HCT116 (cell line): ENCODE measurements around the gene ZDHHC19. TPM values are rescaled to one million over a fixed set of nuclear protein-coding genes. Genes with fewer than 3 reads are reported as not detected.

ENCODE experiments used
- ATAC-seq: fragments of 200-7000 bp; cut with Tn5 transposase; 2 replicates; pipeline ENCODE4 v1.9.1; 2020; ENCODE audit warnings: mild to moderate bottlenecking, moderate library complexity
- BruUV-seq: library from RNA; stranded (reverse); fragments of 400-500 nt; replicated peaks from 2 replicates; lab custom pipeline; 2021; lab: Mats Ljungman, UMichigan
- CTCF ChIA-PET: fragments of 300-600 bp; sonication (Branson Sonifier 250); formaldehyde crosslinking; loops from one replicate; lab custom pipeline; 2021; ENCODE audit warnings: antibody characterized with exemption; lab: Charles Lee
- POLR2A ChIA-PET: fragments of 300-600, 350-600 bp; sonication (Branson Sonifier 250); formaldehyde crosslinking; loops from one replicate; lab custom pipeline; 2021; ENCODE audit warnings: antibody characterized with exemption; lab: Charles Lee
- RAD21 ChIA-PET, 2 experiments: fragments of 300-600 bp; sonication (Branson Sonifier 250); formaldehyde crosslinking; loops; one replicate each; lab custom pipeline; 2023; ENCODE audit warnings: low total read pairs in 2 of 2; ENCODE audit not compliant: uncharacterized antibody in 2 of 2, unreplicated experiment in 2 of 2, low non-redundant PET in 1 of 2; lab: Charles Lee
- DNase-seq: peaks from one replicate; pipeline ENCODE4 v3.0.0-alpha.2; 2010; ENCODE audit warnings: low read depth, low spot score
- H2AFZ ChIP-seq: fragments of 200-600 bp; shearing (Covaris generic), sonication (generic); 2 replicates; pipeline ENCODE4 v1.6.1; 2017; ENCODE audit warnings: low read depth, mixed run types, mixed read lengths, antibody characterized with exemption, low read length; ENCODE audit not compliant: poor library complexity, severe bottlenecking
- H3K27ac ChIP-seq: 2 replicates; pipeline ENCODE4 v1.5.1; 2012; ENCODE audit warnings: low read depth, low read length
- H3K27me3 ChIP-seq: fragments of 200-600 bp; sonication (generic); 2 replicates; pipeline ENCODE4 v1.6.1; 2016; ENCODE audit warnings: mixed run types, low read length, mixed read lengths; ENCODE audit not compliant: insufficient read depth
- H3K36me3 ChIP-seq, 2 experiments: fragments of 200-500 bp in 1 of 2; fragments of 200-600 bp in 1 of 2; sonication (Bioruptor generic) in 1 of 2; sonication (generic) in 1 of 2; 2 replicates each; pipeline versions ENCODE4 v1.5.1 to v1.6.1; 2014 to 2016; ENCODE audit warnings: low read length in 2 of 2, inconsistent platforms in 1 of 2, mixed read lengths in 1 of 2, mixed run types in 1 of 2; ENCODE audit not compliant: insufficient read depth in 2 of 2, control insufficient read depth in 1 of 2
- H3K4me1 ChIP-seq, 2 experiments: fragments of 200-600 bp in 1 of 2; sonication (generic) in 1 of 2; 2 replicates each; pipeline versions ENCODE4 v1.5.1 to v1.6.1; 2012 to 2017; ENCODE audit warnings: low read length in 2 of 2, inconsistent platforms in 1 of 2, mild to moderate bottlenecking in 1 of 2, mixed read lengths in 1 of 2, mixed run types in 1 of 2, moderate library complexity in 1 of 2; ENCODE audit not compliant: insufficient read depth in 2 of 2, control insufficient read depth in 1 of 2
- H3K4me2 ChIP-seq: fragments of 200-600 bp; sonication (generic); 2 replicates; pipeline ENCODE4 v1.6.1; 2017; ENCODE audit warnings: mixed run types, low read length, mixed read lengths
- H3K4me3 ChIP-seq, 2 experiments: fragments of 200-600 bp in 1 of 2; sonication (generic) in 1 of 2; replicated peaks in 1 of 2; 2 replicates each; pipeline ENCODE4 v1.5.1; 2011 to 2016; ENCODE audit warnings: low read length in 2 of 2, control low read depth in 1 of 2, low read depth in 1 of 2, mild to moderate bottlenecking in 1 of 2, mixed read lengths in 1 of 2, mixed run types in 1 of 2
- H3K79me2 ChIP-seq: fragments of 200-600 bp; sonication (generic); 2 replicates; pipeline ENCODE4 v1.6.1; 2017; ENCODE audit warnings: mild to moderate bottlenecking, mixed run types, low read length, moderate library complexity, mixed read lengths; ENCODE audit not compliant: insufficient read depth
- H3K9ac ChIP-seq: fragments of 200-600 bp; sonication (generic); 2 replicates; pipeline ENCODE4 v1.6.1; 2016; ENCODE audit warnings: low read length, mixed read lengths
- H3K9me2 ChIP-seq: fragments of 200-600 bp; sonication (generic), shearing (Covaris generic); 2 replicates; pipeline ENCODE4 v1.6.1; 2017; ENCODE audit warnings: mixed run types, mild to moderate bottlenecking, moderate library complexity; ENCODE audit not compliant: insufficient read depth
- H3K9me3 ChIP-seq, 2 experiments: fragments of 200-500 bp in 1 of 2; fragments of 200-600 bp in 1 of 2; sonication (Bioruptor generic) in 1 of 2; sonication (generic) in 1 of 2; 2 replicates each; pipeline ENCODE4 v1.6.1; 2014 to 2017; ENCODE audit warnings: low read length in 2 of 2, mixed read lengths in 2 of 2, inconsistent platforms in 1 of 2, low read depth in 1 of 2, mild to moderate bottlenecking in 1 of 2, mixed run types in 1 of 2, moderate library complexity in 1 of 2; ENCODE audit not compliant: control insufficient read depth in 1 of 2, insufficient read depth in 1 of 2
- H4K20me1 ChIP-seq: fragments of 200-600 bp; sonication (generic), shearing (Covaris generic); 2 replicates; pipeline ENCODE4 v1.6.1; 2017; ENCODE audit warnings: mixed run types, mild to moderate bottlenecking, moderate library complexity; ENCODE audit not compliant: insufficient read depth
- CEBPB ChIP-seq: IDR thresholded peaks from 2 replicates; pipeline ENCODE4 v1.6.1; 2012; ENCODE audit warnings: low read depth
- CTCF ChIP-seq, 3 experiments: fragments of 200-600 bp in 1 of 3; sonication (generic) in 1 of 3; IDR thresholded peaks in 2 of 3; conservative IDR thresholded peaks in 1 of 3; 2 replicates each; pipeline ENCODE4 v1.5.1; 2012 to 2017; ENCODE audit warnings: low read depth in 2 of 3, low read length in 2 of 3, antibody characterized with exemption in 1 of 3, borderline replicate concordance in 1 of 3, control low read depth in 1 of 3, mild to moderate bottlenecking in 1 of 3, mixed read lengths in 1 of 3, mixed run types in 1 of 3, moderate library complexity in 1 of 3; ENCODE audit not compliant: insufficient read depth in 1 of 3
- EGR1 ChIP-seq: IDR thresholded peaks from 2 replicates; pipeline ENCODE4 v1.6.1; 2012; ENCODE audit warnings: low read depth
- FOSL1 ChIP-seq: IDR thresholded peaks from 2 replicates; pipeline ENCODE4 v1.6.1; 2012; ENCODE audit warnings: low read depth
- JUND ChIP-seq: IDR thresholded peaks from 2 replicates; pipeline ENCODE4 v1.6.1; 2012
- MAX ChIP-seq: IDR thresholded peaks from 2 replicates; pipeline ENCODE4 v1.6.1; 2012
- SIN3A ChIP-seq: IDR thresholded peaks from 2 replicates; pipeline ENCODE4 v1.6.1; 2012; ENCODE audit warnings: low read depth
- SP1 ChIP-seq: IDR thresholded peaks from 2 replicates; pipeline ENCODE4 v1.6.1; 2012; ENCODE audit warnings: low read depth
- intact Hi-C: fragments of 100-400 bp; cut with micrococcal nuclease; formaldehyde crosslinking; loops from 2 replicates; pipeline ENCODE4 v1.10.0; 2022
- total RNA-seq: library from RNA; stranded (reverse); gene quantifications from one replicate; pipeline ENCODE4 v1.2.1, GENCODE V29; 2021; ENCODE audit not compliant: unreplicated experiment

Gene ZDHHC19
- total RNA-seq, 1 experiment from 2014 or later, result not detected

GRCh38 chr3:196163212-196163611, 48.0 kb downstream of the ZDHHC19 start:
- Histone ChIP-seq H2AFZ (no peak overlapping the region), H3K9me3 (no peaks in the 10 kb centered on the region), H3K9me2 (no peaks in the 10 kb centered on the region), H3K36me3 (no peaks in the 10 kb centered on the region), H3K27ac (no peak overlapping the region), H3K4me3 (no peak overlapping the region), H4K20me1 (no peaks in the 10 kb centered on the region), H3K4me2 (no peak overlapping the region), H3K9ac (no peak overlapping the region), H3K79me2 (no peaks in the 10 kb centered on the region), H3K27me3 (no peaks in the 10 kb centered on the region), H3K4me1 (peaks cover 0 to 11% of the 10 kb centered on the region in 2 experiments; a peak in 3 of 4 replicates)
- ChIA-PET CTCF (no interaction called here), POLR2A (no interaction called here), RAD21 (no interaction called here)
- ATAC-seq, result no peak
- DNase-seq, result no peak
- no peak for TF ChIP-seq JUND
- TF ChIP-seq CEBPB, result no peak
- BruUV-seq, result no TSS peak
- intact Hi-C loops, result no loop called here

- H4K20me1 ChIP-seq, result no peaks in the 10 kb centered on the region
- H3K27me3 ChIP-seq, result no peaks in the 10 kb centered on the region
- H3K4me3 ChIP-seq, result no peak overlapping the region
- DNase-seq, result no peak
- H3K4me2 ChIP-seq, result no peak overlapping the region
- intact Hi-C loops, result no loop called here
- POLR2A ChIA-PET, result no interaction called here
- no peak for ATAC-seq
- H3K27ac ChIP-seq, result no peak overlapping the region
- H3K9me3 ChIP-seq, result no peaks in the 10 kb centered on the region
- H2AFZ ChIP-seq, result no peak overlapping the region
- RAD21 ChIA-PET, result no interaction called here
- TF ChIP-seq JUND, result no peak
- no peak for TF ChIP-seq FOSL1
- no peak for TF ChIP-seq CTCF (IDR thresholded peaks at IDR 0.05 in 2 of 3, conservative IDR thresholded peaks at IDR 0.05 in 1 of 3; ENCODE audit: borderline replicate concordance in 1 of 3, insufficient read depth in 1 of 3, low read depth in 2 of 3, low read length in 2 of 3)
- TF ChIP-seq SP1, result no peak
- no peak for TF ChIP-seq SIN3A
- no peak for TF ChIP-seq MAX
- no peak for TF ChIP-seq EGR1
- H3K9ac ChIP-seq, result no peak overlapping the region
- BruUV-seq, result no TSS peak
- no peaks in the 10 kb centered on the region for H3K36me3 ChIP-seq
- peaks cover 0 to 11% of the 10 kb centered on the region in 2 experiments; a peak in 3 of 4 replicates for H3K4me1 ChIP-seq
- CTCF ChIA-PET, result no interaction called here
- H3K9me2 ChIP-seq, result no peaks in the 10 kb centered on the region
- H3K79me2 ChIP-seq, result no peaks in the 10 kb centered on the region
Measured at GRCh38 chr3:196162679-196163078, 48.5 kb downstream of the ZDHHC19 start.
